GM10248 (cell line): ENCODE data around the gene ASXL1.

Source experiments
- CTCF ChIA-PET: fragments of 300-600 bp; sonication (Branson Sonifier 250); formaldehyde crosslinking; extraction: SDS; loops from one replicate; lab custom pipeline; 2021; ENCODE audit warnings: antibody characterized with exemption; lab: Yijun Ruan, JAX
- POLR2A ChIA-PET: fragments of 350-650 bp; sonication (Branson Sonifier 250); formaldehyde crosslinking; extraction: SDS; loops from one replicate; lab custom pipeline; 2020; ENCODE audit warnings: antibody characterized with exemption; lab: Yijun Ruan, JAX
- DNase-seq: peaks from one replicate; pipeline ENCODE4 v3.0.0; 2012; ENCODE audit errors: extremely low spot score
- CTCF ChIP-seq: IDR thresholded peaks from 2 replicates; pipeline ENCODE4 v1.5.1; 2012; ENCODE audit warnings: mild to moderate bottlenecking, low read depth; ENCODE audit errors: extremely low read depth, missing control alignments, control extremely low read depth

Gene ASXL1

DNA sequence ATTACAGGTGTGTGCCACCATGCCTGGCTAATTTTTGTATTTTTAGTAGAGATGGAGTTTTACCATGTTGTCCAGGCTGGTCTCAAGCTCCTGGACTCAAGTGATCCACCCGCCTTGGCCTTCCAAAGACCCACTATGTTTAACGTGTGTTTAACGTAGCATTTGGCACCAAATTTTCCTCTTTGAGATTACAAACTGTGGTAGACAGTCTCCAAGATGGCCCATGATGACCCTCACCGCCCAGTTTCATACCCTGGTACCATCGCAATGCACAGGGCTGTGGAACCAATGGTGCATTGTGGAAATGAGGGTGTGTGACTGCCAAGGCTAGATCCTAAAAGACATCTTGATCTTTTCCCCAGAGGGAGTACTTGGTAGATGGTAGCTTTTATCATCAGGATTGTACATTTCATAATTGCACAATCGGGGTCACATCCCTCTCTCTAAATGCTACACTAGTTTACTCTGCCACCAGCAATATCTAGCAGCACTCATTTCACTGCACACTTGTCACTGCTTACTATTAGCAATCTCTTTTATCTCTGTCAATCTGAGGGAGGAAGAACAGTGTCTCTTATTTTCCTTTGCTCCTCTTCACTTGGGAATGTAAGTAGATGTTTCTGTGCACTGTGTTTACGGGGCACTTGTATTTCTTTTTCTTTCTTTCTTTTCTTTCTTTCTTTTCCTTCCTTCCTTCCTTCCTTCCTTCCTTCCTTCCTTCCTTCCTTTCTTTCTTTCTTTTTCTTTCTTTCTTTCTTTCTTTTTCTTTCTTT lies 130.1 kb downstream of the ASXL1 start:
- ChIA-PET CTCF (no interaction called here), POLR2A (no interaction called here)
- TF ChIP-seq CTCF: no peak
- no peak for DNase-seq
